ENCODE results near the gene PTGES3.
"Not testable (repeated sequence)": the region's sequence is repeated elsewhere in the genome, so short reads cannot be mapped to it uniquely, and the experiment has no call there.

PTGES3 gene

GRCh38 chr12:56709759-56710376, 21.8 kb upstream of the PTGES3 start:
- DNase-seq (ENCODE audit: low read depth in 2 of 2): no peak

- DNase-seq (ENCODE audit: low read depth in 2 of 2): not testable (repeated sequence)
Observed at GRCh38 chr12:56704522-56704921, 16.4 kb upstream of the PTGES3 start.

- DNase-seq (ENCODE audit: low read depth in 2 of 2): no peak
Observed at GRCh38 chr12:56699020-56699661, 11.1 kb upstream of the PTGES3 start.

- DNase-seq (ENCODE audit: low read depth in 2 of 2): no peak
Observed at GRCh38 chr12:56695327-56696101, 7.4 kb upstream of the PTGES3 start.

- no peak for DNase-seq (ENCODE audit: low read depth in 2 of 2)
Observed at GRCh38 chr12:56694161-56694560, 6.1 kb upstream of the PTGES3 start.

GRCh38 chr12:56688846-56689109, 694 bp upstream of the PTGES3 start:
- DNase-seq (ENCODE audit: low read depth in 2 of 2): no peak

- DNase-seq (ENCODE audit: low read depth in 2 of 2): peak in 1 of 2 donors; percentile 44
Observed at GRCh38 chr12:56687223-56688128, 608 bp downstream of the PTGES3 start.

- no peak for DNase-seq (ENCODE audit: low read depth in 2 of 2)
Observed at GRCh38 chr12:56684745-56685359, 3.2 kb downstream of the PTGES3 start.

- DNase-seq (ENCODE audit: low read depth in 2 of 2): no peak
Observed at GRCh38 chr12:56682323-56682722, 5.8 kb downstream of the PTGES3 start.

GRCh38 chr12:56679883-56680575, 8.1 kb downstream of the PTGES3 start:
- no peak for DNase-seq (ENCODE audit: low read depth in 2 of 2)

- DNase-seq (ENCODE audit: low read depth in 2 of 2): no peak
Observed at GRCh38 chr12:56678852-56679251, 9.2 kb downstream of the PTGES3 start.

- no peak for DNase-seq (ENCODE audit: low read depth in 2 of 2)
Observed at GRCh38 chr12:56677680-56678079, 10.4 kb downstream of the PTGES3 start.

- DNase-seq (ENCODE audit: low read depth in 2 of 2): no peak
Observed at GRCh38 chr12:56676851-56677580, 11.1 kb downstream of the PTGES3 start.

GRCh38 chr12:56671608-56672007, 16.5 kb downstream of the PTGES3 start:
- no peak for DNase-seq (ENCODE audit: low read depth in 2 of 2)

GRCh38 chr12:56670836-56671235, 17.2 kb downstream of the PTGES3 start:
- no peak for DNase-seq (ENCODE audit: low read depth in 2 of 2)

GRCh38 chr12:56668197-56668457, 20.0 kb downstream of the PTGES3 start:
- no peak for DNase-seq (ENCODE audit: low read depth in 2 of 2)

GRCh38 chr12:56661979-56662638, 26.0 kb downstream of the PTGES3 start:
- no peak for DNase-seq (ENCODE audit: low read depth in 2 of 2)

GRCh38 chr12:56661560-56661959, 26.5 kb downstream of the PTGES3 start:
- no peak for DNase-seq (ENCODE audit: low read depth in 2 of 2)

GRCh38 chr12:56658921-56659320, 29.2 kb downstream of the PTGES3 start:
- no peak for DNase-seq (ENCODE audit: low read depth in 2 of 2)

Data from stimulated activated CD4-positive, alpha-beta T cell treated with anti-CD3 and anti-CD28 coated beads, Interleukin-4, amount 100 ng/mL, for 48 hours (primary cell).